Neutrophil (primary cell): ENCODE measurements around the gene LRRC47.

Experiments
- H3K27ac ChIP-seq: fragments of 200-600 bp; sonication (generic); 2 replicates; pipeline ENCODE4 v1.5.1; 2016; ENCODE audit warnings: mild to moderate bottlenecking, moderate library complexity
- H3K27me3 ChIP-seq: fragments of 200-600 bp; sonication (generic); 2 replicates; pipeline ENCODE4 v1.6.0; 2016; ENCODE audit warnings: mild to moderate bottlenecking
- H3K36me3 ChIP-seq: fragments of 200-600 bp; sonication (generic); 2 replicates; pipeline ENCODE4 v1.5.1; 2017
- H3K4me1 ChIP-seq, 2 experiments: fragments of 200-600 bp in 1 of 2; sonication (generic) in 1 of 2; 1 replicate in 1 of 2; 2 replicates in 1 of 2; pipeline versions ENCODE4 v1.5.1 to v1.6.1; 2013 to 2016; ENCODE audit warnings: low read depth in 1 of 2, low read length in 1 of 2, mild to moderate bottlenecking in 1 of 2, moderate library complexity in 1 of 2; ENCODE audit not compliant: control insufficient read depth in 1 of 2, insufficient read depth in 1 of 2
- H3K4me3 ChIP-seq, 2 experiments: fragments of 200-600 bp in 1 of 2; sonication (generic) in 1 of 2; 1 replicate in 1 of 2; 2 replicates in 1 of 2; pipeline ENCODE4 v1.5.1; 2013 to 2016; ENCODE audit warnings: low read depth in 1 of 2, low read length in 1 of 2, mild to moderate bottlenecking in 1 of 2, moderate library complexity in 1 of 2
- H3K9me3 ChIP-seq: fragments of 200-600 bp; sonication (generic); 2 replicates; pipeline ENCODE4 v1.5.1; 2016
- TF ChIP-seq, protein P1 (sequence below): fragments of 200-600 bp; sonication (generic); IDR thresholded peaks from 2 replicates; pipeline ENCODE4 v1.5.1; 2016; ENCODE audit warnings: antibody characterized with exemption

Gene LRRC47

DNA sequence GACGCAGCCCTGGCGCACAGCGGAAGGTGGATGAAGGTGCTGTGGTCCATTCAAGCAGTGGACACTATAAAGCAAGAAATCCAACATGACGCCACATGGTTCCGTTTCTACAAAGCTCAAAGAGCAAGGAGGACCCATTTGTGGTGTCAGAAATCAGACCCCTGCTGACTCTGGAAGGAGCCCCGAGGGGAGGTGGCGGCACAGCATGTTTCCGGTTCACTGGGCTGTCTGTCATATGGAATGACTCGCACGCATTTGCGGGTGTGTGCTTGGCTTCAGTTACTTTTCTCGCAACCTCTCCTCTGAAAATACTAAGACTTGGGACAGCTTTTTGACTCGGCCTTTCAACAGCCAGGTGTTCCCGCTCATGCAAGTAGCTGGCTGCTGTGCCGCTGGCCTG lies 29.1 kb upstream of the LRRC47 start:
- peaks cover 98% of the 10 kb centered on the region for H3K36me3 ChIP-seq
- no peaks in the 10 kb centered on the region for H3K27me3 ChIP-seq
- no peak overlapping the region for H3K27ac ChIP-seq
- no peak overlapping the region for H3K4me3 ChIP-seq
- TF ChIP-seq, protein P1, sequence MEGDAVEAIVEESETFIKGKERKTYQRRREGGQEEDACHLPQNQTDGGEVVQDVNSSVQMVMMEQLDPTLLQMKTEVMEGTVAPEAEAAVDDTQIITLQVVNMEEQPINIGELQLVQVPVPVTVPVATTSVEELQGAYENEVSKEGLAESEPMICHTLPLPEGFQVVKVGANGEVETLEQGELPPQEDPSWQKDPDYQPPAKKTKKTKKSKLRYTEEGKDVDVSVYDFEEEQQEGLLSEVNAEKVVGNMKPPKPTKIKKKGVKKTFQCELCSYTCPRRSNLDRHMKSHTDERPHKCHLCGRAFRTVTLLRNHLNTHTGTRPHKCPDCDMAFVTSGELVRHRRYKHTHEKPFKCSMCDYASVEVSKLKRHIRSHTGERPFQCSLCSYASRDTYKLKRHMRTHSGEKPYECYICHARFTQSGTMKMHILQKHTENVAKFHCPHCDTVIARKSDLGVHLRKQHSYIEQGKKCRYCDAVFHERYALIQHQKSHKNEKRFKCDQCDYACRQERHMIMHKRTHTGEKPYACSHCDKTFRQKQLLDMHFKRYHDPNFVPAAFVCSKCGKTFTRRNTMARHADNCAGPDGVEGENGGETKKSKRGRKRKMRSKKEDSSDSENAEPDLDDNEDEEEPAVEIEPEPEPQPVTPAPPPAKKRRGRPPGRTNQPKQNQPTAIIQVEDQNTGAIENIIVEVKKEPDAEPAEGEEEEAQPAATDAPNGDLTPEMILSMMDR = no peak
- H3K4me1 ChIP-seq = no peaks in the 10 kb centered on the region
- H3K9me3 ChIP-seq = no peaks in the 10 kb centered on the region

DNA sequence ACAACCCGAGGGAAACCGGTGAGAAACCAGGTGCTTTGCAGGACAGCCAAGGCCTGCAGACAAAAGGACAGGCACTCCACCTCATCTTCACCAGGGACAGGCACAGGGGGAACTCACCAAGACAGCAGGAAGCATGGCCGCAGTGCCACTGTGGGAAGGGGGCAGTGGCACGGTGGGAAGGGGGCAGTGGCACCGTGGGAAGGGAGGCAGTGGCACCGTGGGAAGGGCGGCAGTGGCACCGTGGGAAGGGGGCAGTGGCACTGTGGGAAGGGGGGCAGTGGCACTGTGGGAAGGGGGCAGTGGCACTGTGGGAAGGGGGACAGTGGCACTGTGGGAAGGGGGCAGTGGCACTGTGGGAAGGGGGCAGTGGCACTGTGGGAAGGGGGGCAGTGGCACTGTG lies 28.4 kb upstream of the LRRC47 start:
- peaks cover 98% of the 10 kb centered on the region for H3K36me3 ChIP-seq
- no peaks in the 10 kb centered on the region for H3K27me3 ChIP-seq
- no peak overlapping the region for H3K4me3 ChIP-seq
- TF ChIP-seq, protein P1 = no peak
- no peaks in the 10 kb centered on the region for H3K9me3 ChIP-seq
- no peak overlapping the region for H3K27ac ChIP-seq
- H3K4me1 ChIP-seq = no peaks in the 10 kb centered on the region

DNA sequence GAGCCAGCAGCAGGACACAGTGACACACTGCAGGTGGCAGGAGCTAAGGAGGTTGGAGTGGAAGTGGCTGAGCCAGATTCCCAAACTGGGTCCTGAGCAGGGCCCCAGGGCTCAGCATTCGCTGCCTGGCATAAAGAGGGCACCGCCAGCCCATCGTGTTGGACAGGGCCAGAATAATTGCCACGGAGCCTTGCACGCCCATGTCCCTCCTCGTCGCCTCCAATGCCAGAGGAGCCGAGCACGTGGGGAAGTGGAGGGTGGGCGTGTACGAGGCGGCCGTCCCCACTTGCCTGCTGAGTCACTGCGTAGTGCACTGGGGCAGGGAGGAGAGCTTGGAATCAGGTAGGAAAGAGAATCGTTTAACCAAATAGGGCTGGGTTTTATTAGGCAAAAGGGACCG lies 26.1 kb upstream of the LRRC47 start:
- H3K27me3 ChIP-seq = no peaks in the 10 kb centered on the region
- peaks cover 90% of the 10 kb centered on the region for H3K36me3 ChIP-seq

DNA sequence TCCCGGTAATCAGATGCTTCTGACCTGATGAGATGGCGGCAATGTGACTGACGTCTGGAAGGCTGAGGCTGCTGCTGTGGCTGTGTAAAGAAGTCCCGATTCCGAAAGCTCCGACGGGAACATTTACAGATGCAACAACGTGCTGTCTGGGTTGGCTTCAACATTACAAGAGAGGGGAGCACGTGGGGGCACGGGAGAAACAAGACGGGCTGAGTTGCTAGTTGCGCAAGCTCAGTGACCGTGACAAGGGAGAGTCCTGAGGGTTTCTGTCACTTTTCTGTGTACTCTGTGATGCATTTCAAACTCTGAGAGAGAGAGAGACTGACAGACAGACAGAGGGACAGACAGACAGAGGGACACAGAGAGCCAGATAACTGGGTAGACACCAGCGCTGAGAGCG lies 25.6 kb upstream of the LRRC47 start:
- no peak overlapping the region for H3K4me3 ChIP-seq
- H3K36me3 ChIP-seq = peaks cover 85% of the 10 kb centered on the region
- H3K27ac ChIP-seq = no peak overlapping the region
- TF ChIP-seq, protein P1 = no peak
- no peaks in the 10 kb centered on the region for H3K27me3 ChIP-seq
- H3K9me3 ChIP-seq = no peaks in the 10 kb centered on the region
- H3K4me1 ChIP-seq = no peaks in the 10 kb centered on the region

More for the DNA sequence above, 26.1 kb upstream of the LRRC47 start:
- no peaks in the 10 kb centered on the region for H3K4me1 ChIP-seq
- H3K4me3 ChIP-seq = no peak overlapping the region
- TF ChIP-seq, protein P1 = no peak
- no peaks in the 10 kb centered on the region for H3K9me3 ChIP-seq
- H3K27ac ChIP-seq = no peak overlapping the region

DNA sequence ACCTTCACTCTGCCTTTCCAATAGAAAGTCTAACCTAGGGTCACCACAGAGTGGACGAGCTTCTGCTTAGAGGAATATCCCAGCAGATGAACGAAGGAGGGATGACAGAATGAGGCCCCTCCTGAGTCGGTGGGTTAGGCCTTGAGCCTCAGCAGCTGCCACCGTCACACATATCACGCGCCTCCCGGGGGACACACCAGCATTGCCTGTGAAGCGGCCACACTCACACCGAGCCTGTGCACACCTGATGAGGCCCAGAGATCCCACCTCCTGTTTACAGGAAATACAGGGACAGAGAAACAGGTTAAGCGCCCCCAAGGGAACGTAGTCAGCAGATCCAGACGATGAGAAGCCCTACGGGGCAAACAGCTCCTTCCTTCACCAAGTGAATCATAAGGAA lies 25.1 kb upstream of the LRRC47 start:
- Histone ChIP-seq H3K27ac (no peak overlapping the region), H3K4me1 (no peaks in the 10 kb centered on the region), H3K4me3 (no peak overlapping the region), H3K27me3 (no peaks in the 10 kb centered on the region), H3K9me3 (no peaks in the 10 kb centered on the region), H3K36me3 (peaks cover 82% of the 10 kb centered on the region)
- TF ChIP-seq, protein P1 = no peak

DNA sequence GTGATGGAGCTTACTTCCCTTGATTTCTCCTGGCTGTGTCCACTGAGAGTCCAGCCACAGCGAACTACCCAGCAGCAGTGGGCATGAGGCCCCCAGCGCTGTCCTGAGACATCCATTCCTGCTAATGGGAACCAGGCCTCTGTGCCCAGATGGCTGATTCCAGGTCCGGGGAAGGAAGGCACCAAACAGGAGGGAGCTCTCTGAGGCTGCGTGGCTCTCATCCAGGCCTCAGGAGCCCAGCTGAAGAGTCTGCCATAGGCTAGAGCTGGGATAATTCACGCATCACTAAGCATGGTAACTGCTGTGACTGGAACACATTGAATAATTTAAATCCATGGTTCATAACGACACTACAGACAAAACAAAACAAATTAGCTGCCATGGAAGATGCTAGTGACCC lies 24.7 kb upstream of the LRRC47 start:
- Histone ChIP-seq H3K4me3 (no peak overlapping the region), H3K27ac (no peak overlapping the region), H3K27me3 (no peaks in the 10 kb centered on the region), H3K9me3 (no peaks in the 10 kb centered on the region), H3K36me3 (peaks cover 82% of the 10 kb centered on the region), H3K4me1 (no peaks in the 10 kb centered on the region)
- TF ChIP-seq, protein P1 = no peak
